ENCODE measurements around the gene IRAK2.
"Not testable (repeated sequence)": the region's sequence is repeated elsewhere in the genome, so short reads cannot be mapped to it uniquely, and the experiment has no call there.

IRAK2 gene

GRCh38 chr3:10164546-10165393 is at the start of gene IRAK2:
TSS of gene IRAK2 (plus strand) at chr3:10164919. CDS start at chr3:10164955, 36 bp downstream.
- peak; percentile 60 to 61 for DNase-seq

GRCh38 chr3:10115326-10116137 is 49.2 kb upstream of the IRAK2 start, which contains the start of gene BRK1:
TSS of gene BRK1 (plus strand) at chr3:10115675. CDS start at chr3:10115702, 27 bp downstream.
- peak; percentile 95 to 96 for DNase-seq

GRCh38 chr3:10116138-10116460 is 48.6 kb upstream of the IRAK2 start:
- DNase-seq = peak; percentile 11 to 27

- no peak for DNase-seq
Measured at GRCh38 chr3:10116928-10117327, 47.8 kb upstream of the IRAK2 start.

- no peak for DNase-seq
Measured at GRCh38 chr3:10119376-10119775, 45.3 kb upstream of the IRAK2 start.

- DNase-seq = no peak
Measured at GRCh38 chr3:10121064-10121463, 43.7 kb upstream of the IRAK2 start.

- DNase-seq = no peak
Measured at GRCh38 chr3:10122724-10123123, 42.0 kb upstream of the IRAK2 start.

GRCh38 chr3:10135872-10136271 is 28.8 kb upstream of the IRAK2 start:
- not testable (repeated sequence) for DNase-seq

GRCh38 chr3:10136426-10137005 is 28.2 kb upstream of the IRAK2 start:
- no peak for DNase-seq

- DNase-seq = no peak
Measured at GRCh38 chr3:10137178-10137577, 27.5 kb upstream of the IRAK2 start.

GRCh38 chr3:10140996-10141546 is 23.6 kb upstream of the IRAK2 start:
- no peak for DNase-seq

- DNase-seq = peak in 1 of 2 donors; percentile 20
Measured at GRCh38 chr3:10142707-10143560, 21.8 kb upstream of the IRAK2 start.

GRCh38 chr3:10145685-10146084 is 19.0 kb upstream of the IRAK2 start:
- DNase-seq = no peak

- no peak for DNase-seq
Measured at GRCh38 chr3:10149226-10149625, 15.5 kb upstream of the IRAK2 start.

GRCh38 chr3:10150987-10151386 is 13.7 kb upstream of the IRAK2 start:
- no peak for DNase-seq

- no peak for DNase-seq
Measured at GRCh38 chr3:10154335-10155122, 10.2 kb upstream of the IRAK2 start.

- no peak for DNase-seq
Measured at GRCh38 chr3:10155123-10155472, 9.6 kb upstream of the IRAK2 start.

- DNase-seq = no peak
Measured at GRCh38 chr3:10155658-10156057, 9.1 kb upstream of the IRAK2 start.

- DNase-seq = no peak
Measured at GRCh38 chr3:10157031-10157430, 7.7 kb upstream of the IRAK2 start.

- not testable (repeated sequence) for DNase-seq
Measured at GRCh38 chr3:10158555-10158954, 6.2 kb upstream of the IRAK2 start.

- DNase-seq = no peak
Measured at GRCh38 chr3:10160346-10160745, 4.4 kb upstream of the IRAK2 start.

- no peak for DNase-seq
Measured at GRCh38 chr3:10160925-10161324, 3.8 kb upstream of the IRAK2 start.
